Measurements from ENCODE around the gene CDKAL1.

The CDKAL1 gene

GRCh38 chr6:20877008-20877937 lies 343.0 kb downstream of the CDKAL1 start:
- Histone ChIP-seq H2AFZ (ENCODE audit: low read length) (no peak overlapping the region), H3K9ac (ENCODE audit: low read length) (no peak overlapping the region), H3K4me2 (ENCODE audit: low read depth, low read length) (no peak overlapping the region), H3K4me1 (ENCODE audit: low read length) (no peaks in the 10 kb centered on the region), H3K79me2 (ENCODE audit: low read length) (no peaks in the 10 kb centered on the region), H3K4me3 (ENCODE audit: low read length) (no peak overlapping the region), H3K9me2 (replicated peaks; ENCODE audit: insufficient read depth, low read length) (no peaks in the 10 kb centered on the region), H3K27ac (ENCODE audit: low read length) (no peak overlapping the region), H3F3A (ENCODE audit: insufficient read depth, low read length) (no peaks in the 10 kb centered on the region), H4K20me1 (ENCODE audit: insufficient read depth, low read length) (no peaks in the 10 kb centered on the region), H3K27me3 (replicated peaks; ENCODE audit: insufficient read depth, low read length) (no peaks in the 10 kb centered on the region), H3K36me3 (replicated peaks; ENCODE audit: insufficient read depth, low read length) (no peaks in the 10 kb centered on the region), H3K9me3 (replicated peaks; ENCODE audit: insufficient read depth, low read length) (no peaks in the 10 kb centered on the region)
- DNase-seq, result no peak
- no peak for TF ChIP-seq CTCF (IDR thresholded peaks at IDR 0.05; ENCODE audit: low read length)
- no peak for TF ChIP-seq EZH2phosphoT487 (IDR thresholded peaks at IDR 0.05; ENCODE audit: low read length)
- no peak for TF ChIP-seq EZH2 (optimal IDR thresholded peaks at IDR 0.05; ENCODE audit: low read depth, low read length)

GRCh38 chr6:20879121-20879520 lies 344.9 kb downstream of the CDKAL1 start:
- Histone ChIP-seq H3K27me3 (replicated peaks; ENCODE audit: insufficient read depth, low read length) (no peaks in the 10 kb centered on the region), H3K4me1 (ENCODE audit: low read length) (no peaks in the 10 kb centered on the region), H3K4me2 (ENCODE audit: low read depth, low read length) (no peak overlapping the region)

GRCh38 chr6:20879526-20879925 lies 345.3 kb downstream of the CDKAL1 start:
- no peaks in the 10 kb centered on the region for H3F3A ChIP-seq (ENCODE audit: insufficient read depth, low read length)
- no peak overlapping the region for H3K9ac ChIP-seq (ENCODE audit: low read length)
- H3K4me3 ChIP-seq (ENCODE audit: low read length), result no peak overlapping the region
- no peaks in the 10 kb centered on the region for H4K20me1 ChIP-seq (ENCODE audit: insufficient read depth, low read length)
- H3K9me3 ChIP-seq (replicated peaks; ENCODE audit: insufficient read depth, low read length), result no peaks in the 10 kb centered on the region
- H3K27ac ChIP-seq (ENCODE audit: low read length), result no peak overlapping the region
- no peaks in the 10 kb centered on the region for H3K9me2 ChIP-seq (replicated peaks; ENCODE audit: insufficient read depth, low read length)
- DNase-seq, result no peak
- H3K36me3 ChIP-seq (replicated peaks; ENCODE audit: insufficient read depth, low read length), result no peaks in the 10 kb centered on the region
- no peak overlapping the region for H2AFZ ChIP-seq (ENCODE audit: low read length)
- no peaks in the 10 kb centered on the region for H3K79me2 ChIP-seq (ENCODE audit: low read length)
- H3K27me3 ChIP-seq (replicated peaks; ENCODE audit: insufficient read depth, low read length), result no peaks in the 10 kb centered on the region
- no peak for TF ChIP-seq CTCF (IDR thresholded peaks at IDR 0.05; ENCODE audit: low read length)
- TF ChIP-seq EZH2 (optimal IDR thresholded peaks at IDR 0.05; ENCODE audit: low read depth, low read length), result no peak
- no peak for TF ChIP-seq EZH2phosphoT487 (IDR thresholded peaks at IDR 0.05; ENCODE audit: low read length)
- H3K4me1 ChIP-seq (ENCODE audit: low read length), result no peaks in the 10 kb centered on the region
- no peak overlapping the region for H3K4me2 ChIP-seq (ENCODE audit: low read depth, low read length)

More at GRCh38 chr6:20879121-20879520, 344.9 kb downstream of the CDKAL1 start:
- no peak for DNase-seq
- H3K9me3 ChIP-seq (replicated peaks; ENCODE audit: insufficient read depth, low read length), result no peaks in the 10 kb centered on the region
- H3K36me3 ChIP-seq (replicated peaks; ENCODE audit: insufficient read depth, low read length), result no peaks in the 10 kb centered on the region
- no peaks in the 10 kb centered on the region for H3K79me2 ChIP-seq (ENCODE audit: low read length)
- H3K4me3 ChIP-seq (ENCODE audit: low read length), result no peak overlapping the region
- H2AFZ ChIP-seq (ENCODE audit: low read length), result no peak overlapping the region
- no peaks in the 10 kb centered on the region for H3K9me2 ChIP-seq (replicated peaks; ENCODE audit: insufficient read depth, low read length)
- no peaks in the 10 kb centered on the region for H4K20me1 ChIP-seq (ENCODE audit: insufficient read depth, low read length)
- TF ChIP-seq EZH2phosphoT487 (IDR thresholded peaks at IDR 0.05; ENCODE audit: low read length) (no peak), EZH2 (optimal IDR thresholded peaks at IDR 0.05; ENCODE audit: low read depth, low read length) (no peak), CTCF (IDR thresholded peaks at IDR 0.05; ENCODE audit: low read length) (no peak)
- H3F3A ChIP-seq (ENCODE audit: insufficient read depth, low read length), result no peaks in the 10 kb centered on the region
- no peak overlapping the region for H3K27ac ChIP-seq (ENCODE audit: low read length)
- H3K9ac ChIP-seq (ENCODE audit: low read length), result no peak overlapping the region
